GM19238 (cell line): ENCODE data around the gene ZBTB20.

Experiments used
- DNase-seq: peaks from one replicate; pipeline ENCODE4 v3.0.0; 2011; ENCODE audit warnings: low spot score; ENCODE audit not compliant: insufficient read length

The ZBTB20 gene

GRCh38 chr3:114450008-114450596, 697.0 kb downstream of the ZBTB20 start:
- DNase-seq = no peak

DNA sequence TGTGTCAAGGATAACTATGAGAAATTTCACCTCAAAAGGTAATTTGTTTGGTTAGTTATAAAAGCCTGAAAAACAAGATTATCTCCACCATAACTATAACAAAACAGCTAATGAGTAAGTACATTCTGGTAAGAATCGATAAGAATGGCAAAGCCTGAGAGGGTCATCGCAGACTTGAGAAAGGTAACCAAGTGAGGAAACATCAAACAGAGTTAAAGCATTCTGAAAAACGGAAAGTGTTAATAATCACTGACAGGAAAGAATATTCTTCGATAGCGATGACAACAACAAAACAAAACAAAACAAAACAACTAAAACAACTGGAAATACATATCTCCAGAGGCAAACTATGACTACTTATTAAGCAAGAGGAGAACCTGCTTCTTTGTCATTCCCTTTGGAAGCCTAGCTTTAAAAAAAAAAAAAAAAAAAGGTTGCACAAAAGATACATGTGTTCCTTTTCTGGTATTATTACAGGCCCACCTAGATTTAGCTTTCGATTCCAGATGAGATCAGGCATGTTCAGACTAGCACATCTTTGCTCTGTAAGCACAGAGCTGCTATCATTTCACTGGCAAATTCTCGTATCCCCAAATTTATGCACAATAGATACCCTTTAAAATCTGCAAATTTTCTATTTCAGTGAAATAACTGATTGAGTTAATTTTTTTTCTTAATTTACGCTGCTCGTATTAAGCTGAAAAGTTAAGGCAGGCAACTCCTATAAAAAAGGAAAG, 697.6 kb downstream of the ZBTB20 start:
- no peak for DNase-seq

DNA sequence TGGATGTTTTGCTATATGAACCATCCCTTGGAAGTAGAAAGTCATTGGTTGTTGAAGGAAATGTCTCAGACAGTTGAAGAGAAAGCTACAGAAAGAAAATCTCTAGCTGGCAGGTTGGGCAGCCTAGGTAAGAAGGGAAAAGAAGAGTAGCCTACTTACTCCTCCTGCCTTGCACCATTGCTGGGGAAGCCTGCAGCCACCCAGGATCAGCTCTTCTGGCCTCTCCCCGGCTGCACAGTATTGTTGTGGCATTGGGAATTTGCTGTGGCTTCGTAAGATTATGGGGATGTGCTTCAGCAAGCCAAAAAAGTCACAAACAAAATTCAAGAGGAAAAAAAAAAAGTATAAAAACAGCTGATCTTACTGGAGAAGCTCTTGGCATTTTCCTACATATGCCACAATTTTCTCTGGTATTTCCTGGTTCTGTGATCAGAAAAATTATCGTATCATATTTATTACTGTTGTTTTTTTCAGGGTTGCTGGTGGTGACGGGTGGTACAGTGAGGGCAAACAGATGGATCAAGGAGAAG, 699.1 kb downstream of the ZBTB20 start:
- no peak for DNase-seq

GRCh38 chr3:114447545-114447944, 699.5 kb downstream of the ZBTB20 start:
- no peak for DNase-seq

GRCh38 chr3:114446600-114446999, 700.5 kb downstream of the ZBTB20 start:
- DNase-seq = no peak

DNA sequence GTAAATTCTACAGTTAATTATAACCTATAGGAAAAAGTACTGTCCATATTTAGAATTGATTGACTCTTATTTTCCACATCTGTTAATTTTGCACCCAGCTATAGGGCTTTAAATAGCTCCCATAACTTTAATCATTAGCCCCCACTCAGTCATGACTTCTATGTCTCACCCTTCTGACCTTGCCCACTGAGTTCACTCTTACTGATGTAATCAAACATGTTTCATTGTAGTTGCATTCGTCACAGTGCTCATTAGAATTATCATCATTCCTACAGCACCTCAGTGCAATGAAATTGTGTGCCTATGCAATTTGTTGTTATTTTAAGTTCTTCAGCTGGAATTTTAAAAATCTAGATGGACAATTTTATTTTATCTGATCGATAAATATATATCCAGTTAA, 701.9 kb downstream of the ZBTB20 start:
- DNase-seq = no peak

GRCh38 chr3:114444216-114444615, 702.9 kb downstream of the ZBTB20 start:
- no peak for DNase-seq

DNA sequence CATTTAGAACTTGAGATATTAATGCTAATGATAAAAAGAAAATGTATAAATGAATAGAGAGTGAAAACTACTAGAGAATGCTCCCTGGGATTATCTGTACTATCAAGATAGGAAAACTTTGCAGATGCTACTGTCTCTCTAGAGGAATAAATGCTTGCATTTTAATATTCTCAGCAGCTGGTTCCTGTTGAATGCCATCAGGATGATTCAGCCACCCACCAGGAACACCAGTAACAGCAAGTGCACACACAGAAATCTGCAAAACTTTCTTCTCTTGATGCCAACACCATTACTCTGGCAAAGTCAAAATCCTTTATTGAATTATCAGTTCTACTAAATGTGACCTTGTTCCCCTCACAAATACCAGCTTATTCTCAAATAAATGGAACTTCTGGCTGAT, 704.8 kb downstream of the ZBTB20 start:
- no peak for DNase-seq

GRCh38 chr3:114441386-114441785, 705.7 kb downstream of the ZBTB20 start:
- no peak for DNase-seq

GRCh38 chr3:114440700-114441099, 706.4 kb downstream of the ZBTB20 start:
- DNase-seq = no peak

DNA sequence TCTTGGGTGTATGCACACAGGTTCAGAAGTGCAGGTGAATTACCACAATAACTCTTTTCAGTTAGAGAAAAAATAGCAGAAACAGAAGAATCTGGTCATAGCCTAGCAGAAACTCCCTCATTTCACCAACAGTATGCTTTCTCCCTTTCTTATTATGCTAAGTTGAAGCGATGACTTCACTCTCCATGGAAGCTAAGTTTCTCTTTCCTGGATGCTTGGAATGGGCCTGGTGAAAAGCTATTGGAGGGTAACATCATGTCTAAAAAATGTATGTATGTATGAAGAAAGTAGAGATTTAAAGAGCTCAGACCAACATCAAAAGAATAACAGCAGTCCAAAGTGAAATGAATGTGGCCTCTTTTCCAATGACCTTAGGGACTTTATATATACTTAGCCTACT, 707.8 kb downstream of the ZBTB20 start:
- DNase-seq = no peak

GRCh38 chr3:114437897-114438296, 709.2 kb downstream of the ZBTB20 start:
- no peak for DNase-seq

DNA sequence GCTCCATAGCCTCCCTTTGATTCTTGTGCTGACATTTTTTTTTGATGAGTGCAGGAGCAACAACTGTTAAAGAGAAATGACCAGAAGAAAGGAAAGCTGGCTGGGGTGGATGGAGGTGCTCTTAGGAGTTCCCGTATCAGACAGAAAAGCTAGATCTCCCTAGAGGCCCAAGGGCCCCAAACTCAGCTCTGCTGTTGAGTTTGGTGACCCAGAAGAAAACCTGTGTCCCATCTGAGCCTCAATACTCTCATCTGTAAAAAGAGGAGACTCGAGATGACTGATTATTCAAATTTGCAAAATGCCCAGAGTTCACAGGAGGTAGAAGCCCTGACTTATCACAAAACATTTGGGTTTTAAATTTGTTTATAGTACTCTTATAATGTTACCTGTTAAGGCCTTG, 710.9 kb downstream of the ZBTB20 start:
- no peak for DNase-seq

DNA sequence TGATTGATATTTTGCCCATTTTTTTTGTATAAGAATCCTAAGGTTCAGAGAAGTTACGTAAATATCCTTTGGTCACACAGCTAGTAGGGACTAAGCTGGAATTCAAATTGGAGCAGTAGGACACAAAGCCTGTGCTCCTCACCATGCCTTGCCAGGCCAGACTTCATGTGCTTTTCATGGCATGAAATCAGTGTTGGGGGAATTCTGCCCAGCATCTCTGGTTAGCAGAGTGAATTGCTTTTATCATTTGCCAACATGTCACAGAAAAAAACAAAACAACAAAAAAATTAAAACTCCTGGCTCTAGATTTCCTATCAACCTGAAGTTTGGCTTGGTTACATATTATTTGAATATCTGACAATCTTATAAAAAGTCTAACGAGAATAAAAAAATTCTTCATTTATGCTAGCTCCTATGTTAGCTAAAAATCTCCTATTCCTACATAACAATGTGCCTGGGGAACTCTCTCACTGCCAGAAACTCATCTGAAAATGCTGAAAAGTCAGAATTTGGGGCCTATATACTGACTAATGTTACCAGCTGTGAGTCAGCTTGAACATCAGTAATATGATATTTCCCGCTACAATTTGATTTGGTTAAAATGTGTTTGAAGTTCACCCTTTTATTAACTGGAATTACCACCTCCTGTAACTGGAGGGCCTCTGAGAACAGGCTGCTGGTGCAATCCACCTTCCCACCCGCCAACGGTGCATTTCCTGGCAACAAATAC, 711.5 kb downstream of the ZBTB20 start:
- no peak for DNase-seq

DNA sequence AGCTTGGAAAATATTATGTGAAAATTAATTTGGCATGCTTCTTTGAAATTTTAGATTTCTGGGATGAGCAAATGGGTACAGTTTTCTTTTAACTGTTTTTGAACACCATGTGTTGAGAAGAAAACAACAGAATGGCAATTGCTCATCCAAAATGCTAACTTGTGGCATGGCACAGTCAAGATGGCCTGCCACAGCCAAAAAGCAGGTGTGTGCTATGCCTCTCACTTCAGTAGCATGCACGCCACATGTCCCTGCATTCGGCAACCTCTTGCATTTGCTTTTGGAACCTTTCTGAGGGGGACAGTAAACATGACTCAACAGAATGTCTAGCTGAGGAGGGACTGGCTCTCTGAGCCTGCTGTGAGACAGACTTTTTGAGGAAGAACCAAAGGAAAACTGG, 714.8 kb downstream of the ZBTB20 start:
- DNase-seq = no peak

DNA sequence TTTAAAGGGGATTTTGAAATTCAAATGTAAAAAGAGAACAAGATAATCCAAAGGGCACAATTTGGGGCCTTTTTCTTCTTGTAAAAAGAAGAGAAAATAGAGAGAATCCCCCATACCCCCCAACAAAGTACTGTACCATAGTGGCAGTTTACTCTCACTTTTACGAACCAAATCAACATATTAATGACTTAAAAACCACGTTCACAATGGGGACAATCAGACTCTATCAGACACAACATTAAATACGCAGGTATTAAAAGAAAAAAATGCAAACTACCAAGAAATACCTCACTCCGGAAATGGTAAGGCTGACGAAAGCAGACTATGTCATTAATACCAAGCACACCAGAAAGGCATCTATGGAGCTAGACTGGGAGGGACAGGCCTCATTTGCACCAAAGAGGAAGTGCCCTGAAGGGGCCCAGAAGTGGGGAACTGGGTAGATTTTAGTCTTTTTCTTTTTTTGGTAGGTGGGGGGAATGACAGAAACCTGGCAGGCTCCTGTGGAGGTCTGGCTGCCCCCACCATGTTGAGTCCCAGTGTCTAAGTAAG, 719.0 kb downstream of the ZBTB20 start:
- no peak for DNase-seq

- no peak for DNase-seq
Measured at GRCh38 chr3:114427285-114428043, 719.6 kb downstream of the ZBTB20 start.

DNA sequence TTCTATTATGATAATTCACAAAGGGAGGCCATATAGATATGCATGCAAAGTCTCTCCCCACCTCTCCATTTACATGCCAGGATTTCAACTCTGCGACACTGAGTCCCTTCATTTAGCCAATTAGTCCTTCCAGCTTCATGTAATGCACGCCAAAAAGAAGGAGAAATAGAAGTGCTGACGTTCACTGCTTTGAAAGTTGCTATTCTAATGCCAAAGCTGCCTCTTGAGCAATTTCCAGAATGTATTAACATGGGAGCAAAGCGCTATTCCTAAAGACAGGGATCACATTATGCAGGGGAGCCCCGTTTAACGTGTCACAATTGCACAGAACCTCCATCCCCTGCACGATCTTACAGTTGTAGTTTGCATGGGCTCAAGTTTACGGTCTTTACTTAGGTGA, 722.8 kb downstream of the ZBTB20 start:
- DNase-seq = no peak

GRCh38 chr3:114421204-114421603, 725.9 kb downstream of the ZBTB20 start:
- no peak for DNase-seq

- DNase-seq = no peak
Measured at GRCh38 chr3:114420072-114420471, 727.0 kb downstream of the ZBTB20 start.
